Measurements from ENCODE around the gene BTK. TPM values are rescaled to one million over a fixed set of nuclear protein-coding genes. Genes with fewer than 3 reads are reported as not detected.
A peak's percentile ranks its signal among the peaks of the same experiment; 100 is the strongest.

The BTK gene
- total and polyA plus RNA-seq, 7 experiments from 2014 or later, result 0.06 to 52.1 (median 1.9) TPM; not detected in 1

- H3K27me3 Mint-ChIP-seq, result no peaks in the 10 kb centered on the region
- H3K27ac Mint-ChIP-seq, result peak overlapping the region; percentile 86 to 97 (median 94)
Observed at GRCh38 chrX:101417981-101418841, 32.2 kb upstream of the BTK start.

DNA sequence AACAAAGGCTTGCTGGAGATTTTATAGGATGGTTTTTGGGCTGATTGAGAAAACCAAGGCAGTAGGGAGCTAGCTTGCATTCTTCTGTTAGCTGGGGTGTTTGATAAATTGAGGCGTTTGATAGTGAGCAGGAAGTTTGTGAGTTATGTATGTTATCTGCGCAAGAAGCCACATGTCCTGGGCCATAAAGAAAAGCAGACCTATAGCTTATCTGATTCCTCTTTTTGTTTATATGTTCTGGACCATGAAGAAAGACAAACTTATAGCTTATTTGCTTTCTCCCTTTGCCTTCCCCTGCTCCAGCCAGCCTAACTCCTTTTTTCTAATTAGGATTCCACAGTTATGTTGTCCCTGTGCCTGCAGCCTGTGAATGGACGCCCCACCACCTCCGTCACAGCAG lies 31.2 kb upstream of the BTK start:
- peaks cover 0 to 4% of the 10 kb centered on the region in 2 donors for H3K4me1 ChIP-seq (ENCODE audit: control insufficient read depth in 2 of 2, insufficient read depth in 2 of 2, low read length in 2 of 2)
- H3K9me3 ChIP-seq (ENCODE audit: control insufficient read depth in 2 of 3, low read length in 3 of 3), result no peaks in the 10 kb centered on the region
- H3K27me3 ChIP-seq (ENCODE audit: control insufficient read depth in 2 of 2, insufficient read depth in 2 of 2, low read length in 2 of 2), result no peaks in the 10 kb centered on the region
- peak overlapping the region; percentile 82 for H3K27ac ChIP-seq (ENCODE audit: low read depth, low read length)
- peak overlapping the region; percentile 83 to 95 (median 90) for H3K4me3 Mint-ChIP-seq
- peaks cover 0 to 23% (median 6%) of the 10 kb centered on the region in 5 donors for H3K36me3 Mint-ChIP-seq
- intact Hi-C loops (cut with micrococcal nuclease), result loop anchor here (5.0 to 10.0 kb wide), 2 partner anchors 180 to 668 kb away; no protein-coding TSS in a partner anchor
- ChIA-PET POLR2A (interaction anchor here (1.2 to 1.5 kb wide), 2 partner anchors 386 to 514 kb away, joined by 3 to 4 read pairs; no protein-coding TSS in a partner anchor), CTCF (interaction anchor here (1.1 to 2.4 kb wide), 2 partner anchors 342 to 385 kb away, joined by 4 to 11 read pairs; no protein-coding TSS in a partner anchor)
- H3K36me3 ChIP-seq (ENCODE audit: control insufficient read depth in 2 of 3, insufficient read depth in 3 of 3, low read length in 3 of 3), result peaks cover 0 to 13% (median under 1%) of the 10 kb centered on the region in 3 experiments
- H3K27me3 Mint-ChIP-seq, result no peaks in the 10 kb centered on the region
- no peaks in the 10 kb centered on the region for H3K9me3 Mint-ChIP-seq
- peaks cover 13 to 48% (median 41%) of the 10 kb centered on the region in 7 donors for H3K4me1 Mint-ChIP-seq
- DNase-seq (no peak), ATAC-seq (no peak)
- no peak overlapping the region for H3K4me3 ChIP-seq (ENCODE audit: low read length)
- H3K27ac Mint-ChIP-seq, result peak overlapping the region; percentile 86 to 97 (median 94)

More at GRCh38 chrX:101417981-101418841, 32.2 kb upstream of the BTK start:
- no peaks in the 10 kb centered on the region for H3K27me3 ChIP-seq (ENCODE audit: control insufficient read depth in 2 of 2, insufficient read depth in 2 of 2, low read length in 2 of 2)
- Mint-ChIP-seq H3K9me3 (no peaks in the 10 kb centered on the region), H3K4me3 (peak overlapping the region; percentile 83 to 95 (median 90)), H3K36me3 (peaks cover 0 to 17% (median 0%) of the 10 kb centered on the region in 5 donors), H3K4me1 (peaks cover 6 to 38% (median 32%) of the 10 kb centered on the region in 7 donors)
- ATAC-seq, result peak; percentile 66
- POLR2A ChIA-PET, result interaction anchor here (0.9 to 1.5 kb wide), 4 partner anchors 11 to 513 kb away, joined by 3 to 7 read pairs (median 4); partner anchors contain the start of genes GLA and ZMAT1
- peak overlapping the region; percentile 82 for H3K27ac ChIP-seq (ENCODE audit: low read depth, low read length)
- H3K4me1 ChIP-seq (ENCODE audit: control insufficient read depth in 2 of 2, insufficient read depth in 2 of 2, low read length in 2 of 2), result peaks cover 0 to 4% of the 10 kb centered on the region in 2 donors
- peak overlapping the region; percentile 58 for H3K4me3 ChIP-seq (ENCODE audit: low read length)
- intact Hi-C loops (cut with micrococcal nuclease), result loop anchor here (1.0 to 10.0 kb wide), 3 partner anchors 10 to 667 kb away; partner anchors contain the start of gene HNRNPH2 (in 2 of the 2)
- peaks cover 0 to 3% (median 0%) of the 10 kb centered on the region in 3 experiments for H3K36me3 ChIP-seq (ENCODE audit: control insufficient read depth in 2 of 3, insufficient read depth in 3 of 3, low read length in 3 of 3)
- CTCF ChIA-PET, result interaction anchor here (0.8 to 2.4 kb wide), 4 partner anchors 27 to 380 kb away, joined by 3 to 11 read pairs (median 3); partner anchors contain the start of gene RPL36A
- H3K9me3 ChIP-seq (ENCODE audit: control insufficient read depth in 2 of 3, low read length in 3 of 3), result no peaks in the 10 kb centered on the region
- peak in 6 of 9 donors; percentile 10 to 46 (median 18) for DNase-seq

DNA sequence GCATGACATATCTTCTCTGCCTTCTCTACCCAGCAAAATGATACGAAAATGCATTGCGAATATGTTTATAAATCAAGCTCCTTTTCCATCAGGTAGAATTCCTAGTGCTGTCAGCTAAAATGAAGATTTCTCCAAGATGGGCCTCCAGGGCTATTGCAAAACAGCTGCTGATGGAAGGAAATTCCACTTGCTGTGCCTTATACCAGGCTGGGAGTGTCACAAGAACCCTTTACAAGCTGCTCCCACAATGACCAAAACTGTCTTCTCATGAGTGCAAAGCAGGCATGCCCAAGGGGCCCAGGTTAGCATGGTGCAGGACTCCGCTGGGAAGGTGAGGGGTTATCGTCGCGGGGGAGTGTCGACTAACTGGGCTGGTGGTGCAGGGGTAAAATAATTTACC lies 30.7 kb upstream of the BTK start:
- Mint-ChIP-seq H3K9me3 (no peaks in the 10 kb centered on the region), H3K36me3 (peaks cover 0 to 23% (median 8%) of the 10 kb centered on the region in 5 donors), H3K27me3 (no peaks in the 10 kb centered on the region), H3K4me1 (peaks cover 13 to 53% (median 44%) of the 10 kb centered on the region in 7 donors), H3K27ac (peak overlapping the region in 8 of 9 donors; percentile 31 to 97 (median 88)), H3K4me3 (peak overlapping the region in 8 of 10 donors; percentile 27 to 95 (median 87))
- Histone ChIP-seq H3K4me3 (ENCODE audit: low read length) (no peak overlapping the region), H3K36me3 (ENCODE audit: control insufficient read depth in 2 of 3, insufficient read depth in 3 of 3, low read length in 3 of 3) (peaks cover 0 to 15% (median 4%) of the 10 kb centered on the region in 3 experiments), H3K9me3 (ENCODE audit: control insufficient read depth in 2 of 3, low read length in 3 of 3) (no peaks in the 10 kb centered on the region), H3K27ac (ENCODE audit: low read depth, low read length) (no peak overlapping the region), H3K4me1 (ENCODE audit: control insufficient read depth in 2 of 2, insufficient read depth in 2 of 2, low read length in 2 of 2) (peaks cover 0 to 4% of the 10 kb centered on the region in 2 donors), H3K27me3 (ENCODE audit: control insufficient read depth in 2 of 2, insufficient read depth in 2 of 2, low read length in 2 of 2) (no peaks in the 10 kb centered on the region)
- ATAC-seq (no peak), DNase-seq (no peak)
- intact Hi-C loops (cut with micrococcal nuclease), result loop anchor here (5.0 to 10.0 kb wide), 2 partner anchors 181 to 668 kb away; no protein-coding TSS in a partner anchor
- ChIA-PET CTCF (interaction anchor here (0.9 to 2.4 kb wide), 5 partner anchors 9 to 389 kb away, joined by 3 to 11 read pairs (median 4); partner anchors contain the start of gene GLA), POLR2A (interaction anchor here (1.2 kb wide), 1 partner anchor 514 kb away, joined by 4 read pairs; no protein-coding TSS in a partner anchor)

GRCh38 chrX:101415180-101416145 lies 29.5 kb upstream of the BTK start:
- Histone ChIP-seq H3K9me3 (ENCODE audit: control insufficient read depth in 2 of 3, low read length in 3 of 3) (no peaks in the 10 kb centered on the region), H3K36me3 (ENCODE audit: control insufficient read depth in 2 of 3, insufficient read depth in 3 of 3, low read length in 3 of 3) (peaks cover 0 to 15% (median 4%) of the 10 kb centered on the region in 3 experiments), H3K4me3 (ENCODE audit: low read length) (no peak overlapping the region), H3K4me1 (ENCODE audit: control insufficient read depth in 2 of 2, insufficient read depth in 2 of 2, low read length in 2 of 2) (peaks cover 3 to 8% of the 10 kb centered on the region in 2 donors), H3K27me3 (ENCODE audit: control insufficient read depth in 2 of 2, insufficient read depth in 2 of 2, low read length in 2 of 2) (no peaks in the 10 kb centered on the region), H3K27ac (ENCODE audit: low read depth, low read length) (peak overlapping the region; percentile 66)
- DNase-seq, result peak in 8 of 9 donors; percentile 23 to 70 (median 62)
- Mint-ChIP-seq H3K4me1 (peaks cover 16 to 59% (median 50%) of the 10 kb centered on the region in 7 donors), H3K4me3 (peak overlapping the region; percentile 5 to 59 (median 41)), H3K27me3 (no peaks in the 10 kb centered on the region), H3K9me3 (no peaks in the 10 kb centered on the region), H3K27ac (peak overlapping the region; percentile 72 to 97 (median 88)), H3K36me3 (peaks cover 0 to 16% (median 6%) of the 10 kb centered on the region in 5 donors)
- POLR2A ChIA-PET, result interaction anchor here (1.3 kb wide), 1 partner anchor 516 kb away, joined by 6 read pairs; the partner anchor contains the start of gene ZMAT1
- peak; percentile 83 for ATAC-seq
- intact Hi-C loops (cut with micrococcal nuclease), result loop anchor here (1.0 to 10.0 kb wide), 5 partner anchors 182 to 669 kb away; no protein-coding TSS in a partner anchor
- CTCF ChIA-PET, result interaction anchor here (0.9 to 2.4 kb wide), 7 partner anchors 8 to 390 kb away, joined by 3 to 11 read pairs (median 4); partner anchors contain the start of gene GLA

DNA sequence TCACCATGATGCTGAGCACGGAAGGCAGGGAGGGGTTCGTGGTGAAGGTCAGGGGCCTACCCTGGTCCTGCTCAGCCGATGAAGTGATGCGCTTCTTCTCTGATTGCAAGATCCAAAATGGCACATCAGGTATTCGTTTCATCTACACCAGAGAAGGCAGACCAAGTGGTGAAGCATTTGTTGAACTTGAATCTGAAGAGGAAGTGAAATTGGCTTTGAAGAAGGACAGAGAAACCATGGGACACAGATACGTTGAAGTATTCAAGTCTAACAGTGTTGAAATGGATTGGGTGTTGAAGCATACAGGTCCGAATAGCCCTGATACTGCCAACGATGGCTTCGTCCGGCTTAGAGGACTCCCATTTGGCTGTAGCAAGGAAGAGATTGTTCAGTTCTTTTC lies 26.0 kb upstream of the BTK start:
- no peaks in the 10 kb centered on the region for H3K9me3 ChIP-seq (ENCODE audit: control insufficient read depth in 2 of 3, low read length in 3 of 3)
- H3K27me3 ChIP-seq (ENCODE audit: control insufficient read depth in 2 of 2, insufficient read depth in 2 of 2, low read length in 2 of 2), result no peaks in the 10 kb centered on the region
- Mint-ChIP-seq H3K9me3 (peaks cover 0 to 7% (median 0%) of the 10 kb centered on the region in 11 donors), H3K27ac (peak overlapping the region in 4 of 9 donors; percentile 6 to 76 (median 68)), H3K4me3 (no peak overlapping the region), H3K4me1 (peaks cover 16 to 49% (median 41%) of the 10 kb centered on the region in 7 donors), H3K36me3 (peaks cover 3 to 8% (median 4%) of the 10 kb centered on the region in 5 donors), H3K27me3 (peaks cover 0 to 2% (median 0%) of the 10 kb centered on the region in 5 donors)
- H3K27ac ChIP-seq (ENCODE audit: low read depth, low read length), result no peak overlapping the region
- intact Hi-C loops (cut with micrococcal nuclease), result loop anchor here in 1 of 2 donors (10.0 kb wide), 1 partner anchor 673 kb away; no protein-coding TSS in a partner anchor
- peaks cover 10 to 16% of the 10 kb centered on the region in 2 donors for H3K4me1 ChIP-seq (ENCODE audit: control insufficient read depth in 2 of 2, insufficient read depth in 2 of 2, low read length in 2 of 2)
- ATAC-seq, result no peak
- no peak for DNase-seq
- peaks cover 0 to 15% (median 4%) of the 10 kb centered on the region in 3 experiments for H3K36me3 ChIP-seq (ENCODE audit: control insufficient read depth in 2 of 3, insufficient read depth in 3 of 3, low read length in 3 of 3)
- CTCF ChIA-PET, result no interaction called here
- H3K4me3 ChIP-seq (ENCODE audit: low read length), result no peak overlapping the region
- POLR2A ChIA-PET, result no interaction called here

Measured in naive thymus-derived CD4-positive, alpha-beta T cell (primary cell).